ENCODE results near the gene SCPEP1. TPM values are rescaled to one million over a fixed set of nuclear protein-coding genes. Genes with fewer than 3 reads are reported as not detected.

Gene SCPEP1
- polyA plus RNA-seq, 1 of the 3 experiments (the other 2 are of a cell fraction) = 99.6 TPM

DNA sequence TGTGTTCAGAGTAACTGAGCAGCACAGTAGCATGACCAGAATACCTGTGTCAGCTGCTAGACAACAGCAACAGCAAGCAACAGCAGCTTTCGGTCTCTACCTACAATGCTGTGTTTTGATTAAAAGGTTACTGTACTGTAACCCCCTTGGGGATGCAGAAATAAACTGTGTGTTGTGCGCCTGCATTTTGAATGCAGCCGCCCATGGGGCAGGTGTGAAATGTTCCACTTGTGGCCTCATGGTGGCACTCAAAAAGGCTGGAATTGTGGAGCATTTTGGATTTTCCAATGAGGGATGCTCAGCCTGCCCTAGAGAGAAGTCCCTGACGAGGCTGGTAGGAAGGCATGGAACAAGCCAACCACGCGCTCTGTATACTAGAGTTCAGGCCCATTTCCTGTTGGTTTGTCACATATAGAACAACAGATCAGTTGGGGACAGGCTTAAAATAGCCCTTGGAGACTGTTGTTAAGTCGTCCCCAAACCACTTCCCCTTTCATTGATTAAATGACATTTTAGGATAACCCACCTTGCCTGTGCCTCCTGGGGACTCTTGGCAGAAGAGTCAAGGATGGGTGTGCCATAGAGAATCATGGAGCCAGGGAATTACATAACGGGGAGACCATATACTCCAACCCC is 27.1 kb downstream of the SCPEP1 start:
- Histone ChIP-seq H3F3A (replicated peaks; ENCODE audit: insufficient read depth) (no peaks in the 10 kb centered on the region), H3K36me3 (replicated peaks in 1 of 2; ENCODE audit: control insufficient read depth in 1 of 2, insufficient read depth in 2 of 2, low read length in 1 of 2) (peaks cover 0 to 2% of the 10 kb centered on the region in 2 experiments), H4K20me1 (ENCODE audit: insufficient read depth) (no peaks in the 10 kb centered on the region), H3K4me3 (ENCODE audit: low read depth in 2 of 2, low read length in 1 of 2) (no peak overlapping the region), H3K4me2 (no peak overlapping the region), H3K79me2 (ENCODE audit: insufficient read depth) (no peaks in the 10 kb centered on the region), H3K9me2 (no peaks in the 10 kb centered on the region), H3K27ac (ENCODE audit: low read depth in 2 of 2, low read length in 1 of 2) (no peak overlapping the region), H2AFZ (ENCODE audit: low read depth) (no peak overlapping the region), H3K9me3 (no peaks in the 10 kb centered on the region), H3K27me3 (ENCODE audit: insufficient read depth) (no peaks in the 10 kb centered on the region), H3K9ac (no peak overlapping the region), H3K4me1 (ENCODE audit: control insufficient read depth in 1 of 2, insufficient read depth in 2 of 2, low read depth in 1 of 2, low read length in 1 of 2) (peaks cover 0 to 3% of the 10 kb centered on the region in 2 experiments; a peak in 1 of 4 replicates)
- ChIA-PET POLR2A (no interaction called here), CTCF (interaction anchor here (1.1 to 2.7 kb wide), 4 partner anchors 16 to 186 kb away, joined by 3 to 6 read pairs (median 4); no protein-coding TSS in a partner anchor)
- TF ChIP-seq RAD21 (IDR thresholded peaks at IDR 0.05; ENCODE audit: low read length) = peak; percentile 35; the same call in 1 of the 2 replicates
- TF ChIP-seq, protein P1, sequence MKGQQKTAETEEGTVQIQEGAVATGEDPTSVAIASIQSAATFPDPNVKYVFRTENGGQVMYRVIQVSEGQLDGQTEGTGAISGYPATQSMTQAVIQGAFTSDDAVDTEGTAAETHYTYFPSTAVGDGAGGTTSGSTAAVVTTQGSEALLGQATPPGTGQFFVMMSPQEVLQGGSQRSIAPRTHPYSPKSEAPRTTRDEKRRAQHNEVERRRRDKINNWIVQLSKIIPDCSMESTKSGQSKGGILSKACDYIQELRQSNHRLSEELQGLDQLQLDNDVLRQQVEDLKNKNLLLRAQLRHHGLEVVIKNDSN (IDR thresholded peaks at IDR 0.05; ENCODE audit: borderline replicate concordance, low read depth) = no peak
- peak; percentile 14; the same call in 1 of the 2 replicates for TF ChIP-seq SMC3 (IDR thresholded peaks at IDR 0.05; ENCODE audit: low read depth, low read length)
- TF ChIP-seq POLR2AphosphoS5 (IDR thresholded peaks at IDR 0.05; ENCODE audit: low read depth, low read length) = no peak
- TF ChIP-seq, protein P2, sequence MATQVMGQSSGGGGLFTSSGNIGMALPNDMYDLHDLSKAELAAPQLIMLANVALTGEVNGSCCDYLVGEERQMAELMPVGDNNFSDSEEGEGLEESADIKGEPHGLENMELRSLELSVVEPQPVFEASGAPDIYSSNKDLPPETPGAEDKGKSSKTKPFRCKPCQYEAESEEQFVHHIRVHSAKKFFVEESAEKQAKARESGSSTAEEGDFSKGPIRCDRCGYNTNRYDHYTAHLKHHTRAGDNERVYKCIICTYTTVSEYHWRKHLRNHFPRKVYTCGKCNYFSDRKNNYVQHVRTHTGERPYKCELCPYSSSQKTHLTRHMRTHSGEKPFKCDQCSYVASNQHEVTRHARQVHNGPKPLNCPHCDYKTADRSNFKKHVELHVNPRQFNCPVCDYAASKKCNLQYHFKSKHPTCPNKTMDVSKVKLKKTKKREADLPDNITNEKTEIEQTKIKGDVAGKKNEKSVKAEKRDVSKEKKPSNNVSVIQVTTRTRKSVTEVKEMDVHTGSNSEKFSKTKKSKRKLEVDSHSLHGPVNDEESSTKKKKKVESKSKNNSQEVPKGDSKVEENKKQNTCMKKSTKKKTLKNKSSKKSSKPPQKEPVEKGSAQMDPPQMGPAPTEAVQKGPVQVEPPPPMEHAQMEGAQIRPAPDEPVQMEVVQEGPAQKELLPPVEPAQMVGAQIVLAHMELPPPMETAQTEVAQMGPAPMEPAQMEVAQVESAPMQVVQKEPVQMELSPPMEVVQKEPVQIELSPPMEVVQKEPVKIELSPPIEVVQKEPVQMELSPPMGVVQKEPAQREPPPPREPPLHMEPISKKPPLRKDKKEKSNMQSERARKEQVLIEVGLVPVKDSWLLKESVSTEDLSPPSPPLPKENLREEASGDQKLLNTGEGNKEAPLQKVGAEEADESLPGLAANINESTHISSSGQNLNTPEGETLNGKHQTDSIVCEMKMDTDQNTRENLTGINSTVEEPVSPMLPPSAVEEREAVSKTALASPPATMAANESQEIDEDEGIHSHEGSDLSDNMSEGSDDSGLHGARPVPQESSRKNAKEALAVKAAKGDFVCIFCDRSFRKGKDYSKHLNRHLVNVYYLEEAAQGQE (IDR thresholded peaks at IDR 0.05; ENCODE audit: low read depth, low read length) = no peak
- TF ChIP-seq, protein P3, sequence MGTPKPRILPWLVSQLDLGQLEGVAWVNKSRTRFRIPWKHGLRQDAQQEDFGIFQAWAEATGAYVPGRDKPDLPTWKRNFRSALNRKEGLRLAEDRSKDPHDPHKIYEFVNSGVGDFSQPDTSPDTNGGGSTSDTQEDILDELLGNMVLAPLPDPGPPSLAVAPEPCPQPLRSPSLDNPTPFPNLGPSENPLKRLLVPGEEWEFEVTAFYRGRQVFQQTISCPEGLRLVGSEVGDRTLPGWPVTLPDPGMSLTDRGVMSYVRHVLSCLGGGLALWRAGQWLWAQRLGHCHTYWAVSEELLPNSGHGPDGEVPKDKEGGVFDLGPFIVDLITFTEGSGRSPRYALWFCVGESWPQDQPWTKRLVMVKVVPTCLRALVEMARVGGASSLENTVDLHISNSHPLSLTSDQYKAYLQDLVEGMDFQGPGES (IDR thresholded peaks at IDR 0.05; ENCODE audit: low read depth, low read length) = no peak
- TF ChIP-seq, protein P4, sequence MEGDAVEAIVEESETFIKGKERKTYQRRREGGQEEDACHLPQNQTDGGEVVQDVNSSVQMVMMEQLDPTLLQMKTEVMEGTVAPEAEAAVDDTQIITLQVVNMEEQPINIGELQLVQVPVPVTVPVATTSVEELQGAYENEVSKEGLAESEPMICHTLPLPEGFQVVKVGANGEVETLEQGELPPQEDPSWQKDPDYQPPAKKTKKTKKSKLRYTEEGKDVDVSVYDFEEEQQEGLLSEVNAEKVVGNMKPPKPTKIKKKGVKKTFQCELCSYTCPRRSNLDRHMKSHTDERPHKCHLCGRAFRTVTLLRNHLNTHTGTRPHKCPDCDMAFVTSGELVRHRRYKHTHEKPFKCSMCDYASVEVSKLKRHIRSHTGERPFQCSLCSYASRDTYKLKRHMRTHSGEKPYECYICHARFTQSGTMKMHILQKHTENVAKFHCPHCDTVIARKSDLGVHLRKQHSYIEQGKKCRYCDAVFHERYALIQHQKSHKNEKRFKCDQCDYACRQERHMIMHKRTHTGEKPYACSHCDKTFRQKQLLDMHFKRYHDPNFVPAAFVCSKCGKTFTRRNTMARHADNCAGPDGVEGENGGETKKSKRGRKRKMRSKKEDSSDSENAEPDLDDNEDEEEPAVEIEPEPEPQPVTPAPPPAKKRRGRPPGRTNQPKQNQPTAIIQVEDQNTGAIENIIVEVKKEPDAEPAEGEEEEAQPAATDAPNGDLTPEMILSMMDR (IDR thresholded peaks at IDR 0.05) = 0 out of 2 replicates have a peak, but pooled peaks have one; percentile 20
- TF ChIP-seq, protein P5, sequence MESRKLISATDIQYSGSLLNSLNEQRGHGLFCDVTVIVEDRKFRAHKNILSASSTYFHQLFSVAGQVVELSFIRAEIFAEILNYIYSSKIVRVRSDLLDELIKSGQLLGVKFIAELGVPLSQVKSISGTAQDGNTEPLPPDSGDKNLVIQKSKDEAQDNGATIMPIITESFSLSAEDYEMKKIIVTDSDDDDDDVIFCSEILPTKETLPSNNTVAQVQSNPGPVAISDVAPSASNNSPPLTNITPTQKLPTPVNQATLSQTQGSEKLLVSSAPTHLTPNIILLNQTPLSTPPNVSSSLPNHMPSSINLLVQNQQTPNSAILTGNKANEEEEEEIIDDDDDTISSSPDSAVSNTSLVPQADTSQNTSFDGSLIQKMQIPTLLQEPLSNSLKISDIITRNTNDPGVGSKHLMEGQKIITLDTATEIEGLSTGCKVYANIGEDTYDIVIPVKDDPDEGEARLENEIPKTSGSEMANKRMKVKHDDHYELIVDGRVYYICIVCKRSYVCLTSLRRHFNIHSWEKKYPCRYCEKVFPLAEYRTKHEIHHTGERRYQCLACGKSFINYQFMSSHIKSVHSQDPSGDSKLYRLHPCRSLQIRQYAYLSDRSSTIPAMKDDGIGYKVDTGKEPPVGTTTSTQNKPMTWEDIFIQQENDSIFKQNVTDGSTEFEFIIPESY (IDR thresholded peaks at IDR 0.05; ENCODE audit: borderline replicate concordance, low read depth) = no peak
- DNase-seq = no peak
- 84% methylated on average over 8 of the region's 8 CpGs for WGBS (ENCODE audit: low lambda C conversion rate)
